Neuronal stem cell (in vitro differentiated cells): ENCODE results near the gene TAF11L3. TPM values are rescaled to one million over a fixed set of nuclear protein-coding genes. Genes with fewer than 3 reads are reported as not detected.
"Not testable (repeated sequence)": the region's sequence is repeated elsewhere in the genome, so short reads cannot be mapped to it uniquely, and the experiment has no call there.

Source experiments
- DNase-seq: peaks from one replicate; pipeline ENCODE4 v3.0.0-alpha.2; 2013; ENCODE audit warnings: low spot score
- H2AFZ ChIP-seq: one replicate; pipeline ENCODE4 v1.6.1; 2013; ENCODE audit warnings: mild to moderate bottlenecking, low read length, inconsistent platforms
- H2AK5ac ChIP-seq: 2 replicates; pipeline ENCODE4 v1.6.1; 2013; ENCODE audit warnings: low read depth, mild to moderate bottlenecking, inconsistent platforms, low read length, moderate library complexity, mixed read lengths
- H2BK120ac ChIP-seq: 2 replicates; pipeline ENCODE4 v1.6.1; 2013; ENCODE audit warnings: low read depth, mild to moderate bottlenecking, inconsistent platforms, low read length, moderate library complexity, mixed read lengths
- H2BK12ac ChIP-seq: one replicate; pipeline ENCODE4 v1.6.1; 2013; ENCODE audit warnings: low read length, inconsistent platforms
- H2BK15ac ChIP-seq: 2 replicates; pipeline ENCODE4 v1.6.1; 2013; ENCODE audit warnings: mild to moderate bottlenecking, low read length, inconsistent platforms, mixed read lengths
- H2BK5ac ChIP-seq: one replicate; pipeline ENCODE4 v1.6.1; 2013; ENCODE audit warnings: inconsistent platforms, mild to moderate bottlenecking, low read length, moderate library complexity
- H3K14ac ChIP-seq: one replicate; pipeline ENCODE4 v1.6.1; 2013; ENCODE audit warnings: low read length, inconsistent platforms
- H3K18ac ChIP-seq: 2 replicates; pipeline ENCODE4 v1.6.1; 2013; ENCODE audit warnings: low read length, inconsistent platforms
- H3K23ac ChIP-seq: 2 replicates; pipeline ENCODE4 v1.6.1; 2013; ENCODE audit warnings: low read depth, mild to moderate bottlenecking, mixed read lengths, low read length, inconsistent platforms; ENCODE audit not compliant: poor library complexity
- H3K27ac ChIP-seq: replicated peaks from 3 replicates; pipeline ENCODE4 v1.5.1; 2013; ENCODE audit warnings: low read length, inconsistent platforms
- H3K27me3 ChIP-seq, 3 experiments: 2 replicates each; pipeline ENCODE4 v1.6.1; 2013; ENCODE audit warnings: low read length in 3 of 3, mild to moderate bottlenecking in 2 of 3, inconsistent platforms in 1 of 3, low read depth in 1 of 3, mixed read lengths in 1 of 3, moderate library complexity in 1 of 3; ENCODE audit not compliant: control insufficient read depth in 3 of 3, insufficient read depth in 3 of 3
- H3K36me3 ChIP-seq, 2 donors: replicated peaks in 1 of 2; 2 replicates each; pipeline ENCODE4 v1.6.1; 2013; ENCODE audit warnings: low read length in 2 of 2; ENCODE audit not compliant: control insufficient read depth in 2 of 2, insufficient read depth in 2 of 2
- H3K4ac ChIP-seq: 2 replicates; pipeline ENCODE4 v1.6.1; 2013; ENCODE audit warnings: inconsistent platforms, mild to moderate bottlenecking, low read length, moderate library complexity
- H3K4me1 ChIP-seq, 2 donors: 1 replicate in 1 of 2; 2 replicates in 1 of 2; pipeline ENCODE4 v1.6.1; 2013; ENCODE audit warnings: low read length in 2 of 2, low read depth in 1 of 2; ENCODE audit not compliant: control insufficient read depth in 2 of 2, insufficient read depth in 1 of 2
- H3K4me2 ChIP-seq: one replicate; pipeline ENCODE4 v1.6.1; 2013; ENCODE audit warnings: mild to moderate bottlenecking, low read length, inconsistent platforms; ENCODE audit not compliant: insufficient read depth, poor library complexity, severe bottlenecking
- H3K4me3 ChIP-seq, 2 donors: 2 replicates each; pipeline ENCODE4 v1.5.1; 2013; ENCODE audit warnings: low read length in 2 of 2, mild to moderate bottlenecking in 2 of 2, inconsistent platforms in 1 of 2, moderate library complexity in 1 of 2
- H3K79me1 ChIP-seq: one replicate; pipeline ENCODE4 v1.6.1; 2013; ENCODE audit warnings: low read depth, mild to moderate bottlenecking, inconsistent platforms, low read length, moderate library complexity
- H3K9ac ChIP-seq: one replicate; pipeline ENCODE4 v1.6.1; 2013; ENCODE audit warnings: mild to moderate bottlenecking, low read depth, low read length, inconsistent platforms; ENCODE audit not compliant: poor library complexity
- H3K9me3 ChIP-seq, 2 donors: replicated peaks in 1 of 2; 2 replicates each; pipeline versions ENCODE3 to v1.6.1; 2013; ENCODE audit warnings: low read length in 2 of 2, mild to moderate bottlenecking in 2 of 2, inconsistent platforms in 1 of 2, low read depth in 1 of 2, mixed read lengths in 1 of 2, moderate library complexity in 1 of 2; ENCODE audit not compliant: control insufficient read depth in 2 of 2, insufficient read depth in 1 of 2
- H4K8ac ChIP-seq: one replicate; pipeline ENCODE4 v1.6.1; 2013; ENCODE audit warnings: low read depth, mild to moderate bottlenecking, inconsistent platforms, low read length, moderate library complexity
- H4K91ac ChIP-seq: one replicate; pipeline ENCODE4 v1.6.1; 2013; ENCODE audit warnings: low read length, low read depth, mild to moderate bottlenecking, inconsistent platforms; ENCODE audit not compliant: poor library complexity
- WGBS, 2 donors: extraction: QIAGEN DNeasy Blood & Tissue Kit; methylation state at CpG; one replicate each; pipeline ENCODE4 v1.1.7; 2013; ENCODE audit warnings: missing lambda C conversion rate in 2 of 2, mixed read lengths in 1 of 2; ENCODE audit not compliant: insufficient read length in 2 of 2, insufficient replicate concordance in 1 of 2; ENCODE audit errors: extremely low coverage in 2 of 2; 5-methylcytosine and 5-hydroxymethylcytosine counted together
- polyA plus RNA-seq, 2 experiments: library from polyadenylated mRNA; stranded (reverse); fragments of 200-250 nt; gene quantifications; one replicate each; pipeline ENCODE4 v1.2.3, GENCODE V29; 2013

The TAF11L3 gene
- polyA plus RNA-seq (2013, experiment 1 of 2), result not detected
- polyA plus RNA-seq (2013, experiment 2 of 2), result not detected

DNA sequence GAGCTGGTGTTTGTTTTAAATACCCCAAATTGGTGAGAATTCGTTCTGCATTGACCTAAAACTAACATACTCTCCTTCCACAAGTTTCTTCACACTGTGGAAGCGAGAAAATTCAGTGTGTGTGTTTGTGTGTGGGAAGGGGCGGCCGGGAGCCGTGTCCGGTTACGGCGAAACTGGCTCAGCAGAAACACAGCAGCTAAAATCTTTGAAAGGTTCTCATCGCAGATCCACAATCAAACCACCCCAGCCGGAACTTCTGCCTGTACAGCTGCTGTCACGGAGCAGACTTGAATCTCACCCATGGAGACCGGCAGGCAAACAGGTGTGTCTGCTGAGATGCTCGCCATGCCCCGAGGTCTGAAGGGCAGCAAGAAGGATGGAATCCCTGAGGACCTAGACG is at the start of gene TAF11L3:
Gene TAF11L3 (plus strand): TSS at position 301 of the 400 bp plus-strand sequence.
- H4K8ac ChIP-seq, H3K9ac ChIP-seq, H3K4ac ChIP-seq, H3K9me3 ChIP-seq, H4K91ac ChIP-seq, H2AK5ac ChIP-seq, H3K27me3 ChIP-seq, H3K4me2 ChIP-seq, H2BK12ac ChIP-seq, H2BK120ac ChIP-seq, H2AFZ ChIP-seq, H2BK5ac ChIP-seq, H3K14ac ChIP-seq, DNase-seq, H3K18ac ChIP-seq, H3K36me3 ChIP-seq, H2BK15ac ChIP-seq, H3K4me3 ChIP-seq, H3K79me1 ChIP-seq, H3K27ac ChIP-seq, H3K4me1 ChIP-seq: not testable (repeated sequence)
- WGBS, 2 donors, result no CpG with 5 or more reads among the region's 15 CpGs
- H3K23ac ChIP-seq, result peak within 1 kb of the TSS; percentile 82

DNA sequence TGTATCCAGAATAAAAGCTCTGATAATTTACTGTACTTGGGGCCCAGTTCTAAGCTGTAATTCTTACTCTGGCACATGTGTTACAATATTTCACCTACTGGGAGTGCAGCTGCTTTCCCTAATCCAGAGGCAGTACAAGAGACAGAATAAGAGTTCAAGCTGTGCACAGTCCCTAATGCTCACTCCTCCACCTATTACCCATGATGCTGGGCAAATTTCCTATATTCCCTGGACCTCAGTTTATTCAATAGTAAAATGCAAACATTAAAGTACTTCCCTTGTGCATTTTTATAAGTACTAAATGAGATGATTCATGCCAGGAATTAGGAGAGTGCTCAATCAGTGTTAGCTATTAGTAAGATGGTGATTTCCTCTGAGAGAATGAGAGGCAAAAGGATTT is 48.1 kb upstream of the TAF11L3 start:
- Histone ChIP-seq H2BK12ac (no peak overlapping the region), H3K79me1 (no peaks in the 10 kb centered on the region), H3K9ac (no peak overlapping the region), H3K14ac (no peak overlapping the region), H3K36me3 (no peaks in the 10 kb centered on the region), H3K9me3 (no peaks in the 10 kb centered on the region), H3K4ac (no peak overlapping the region), H3K23ac (no peak overlapping the region), H3K18ac (no peak overlapping the region), H3K27ac (no peak overlapping the region), H2BK120ac (no peak overlapping the region), H2BK15ac (no peak overlapping the region), H3K27me3 (no peaks in the 10 kb centered on the region), H3K4me1 (peaks cover 0 to 2% of the 10 kb centered on the region in 2 donors), H4K91ac (no peak overlapping the region), H3K4me2 (no peak overlapping the region), H4K8ac (no peak overlapping the region), H2AK5ac (no peak overlapping the region), H2BK5ac (no peak overlapping the region), H3K4me3 (no peak overlapping the region), H2AFZ (no peak overlapping the region)
- DNase-seq, result no peak

- H3K14ac ChIP-seq, H3K9ac ChIP-seq, H3K23ac ChIP-seq: not testable (repeated sequence)
Measured at GRCh38 chr5:17475064-17475463, 43.1 kb upstream of the TAF11L3 start.

GRCh38 chr5:17477043-17477442 is 41.1 kb upstream of the TAF11L3 start:
- no peak overlapping the region for H3K4me3 ChIP-seq
- H3K23ac ChIP-seq, result no peak overlapping the region
- no peaks in the 10 kb centered on the region for H3K36me3 ChIP-seq
- H2AK5ac ChIP-seq, result no peak overlapping the region
- no peaks in the 10 kb centered on the region for H3K9me3 ChIP-seq
- no peaks in the 10 kb centered on the region for H3K79me1 ChIP-seq
- no peak overlapping the region for H2BK12ac ChIP-seq
- H3K9ac ChIP-seq, result no peak overlapping the region
- H2BK5ac ChIP-seq, result no peak overlapping the region
- no peak for DNase-seq
- no peak overlapping the region for H3K4ac ChIP-seq
- no peak overlapping the region for H2BK120ac ChIP-seq
- no peak overlapping the region for H2AFZ ChIP-seq
- H3K14ac ChIP-seq, result no peak overlapping the region
- H3K18ac ChIP-seq, result no peak overlapping the region
- no peaks in the 10 kb centered on the region for H3K27me3 ChIP-seq
- no CpG with 5 or more reads among the region's 3 CpGs for WGBS, 2 donors
- no peak overlapping the region for H3K4me2 ChIP-seq
- no peak overlapping the region for H4K91ac ChIP-seq
- H4K8ac ChIP-seq, result no peak overlapping the region
- peaks cover 0 to 3% of the 10 kb centered on the region in 2 donors for H3K4me1 ChIP-seq
- H3K27ac ChIP-seq, result no peak overlapping the region
- no peak overlapping the region for H2BK15ac ChIP-seq

More at GRCh38 chr5:17475064-17475463, 43.1 kb upstream of the TAF11L3 start:
- not testable (repeated sequence) for H4K91ac ChIP-seq, H3K79me1 ChIP-seq, H2BK12ac ChIP-seq, H2AFZ ChIP-seq, H2AK5ac ChIP-seq, H3K9me3 ChIP-seq, H2BK15ac ChIP-seq, H3K27me3 ChIP-seq, H3K36me3 ChIP-seq, DNase-seq, H2BK120ac ChIP-seq, H3K4me2 ChIP-seq, H3K4ac ChIP-seq, H2BK5ac ChIP-seq, H3K4me3 ChIP-seq, H3K27ac ChIP-seq, H4K8ac ChIP-seq, H3K18ac ChIP-seq, H3K4me1 ChIP-seq
